AG04450 (cell line): Measurements from ENCODE around the gene RASA3. TPM values are rescaled to one million over a fixed set of nuclear protein-coding genes. Genes with fewer than 3 reads are reported as not detected.

Experiments
- CTCF ChIA-PET: fragments of 300-600, 350-600 bp; formaldehyde crosslinking; extraction: SDS; loops from one replicate; lab custom pipeline; 2022; ENCODE audit warnings: antibody characterized with exemption, inconsistent platforms; lab: Charles Lee
- POLR2A ChIA-PET: fragments of 350-600 bp; formaldehyde crosslinking; extraction: SDS; loops from one replicate; lab custom pipeline; 2021; ENCODE audit warnings: antibody characterized with exemption, inconsistent platforms; lab: Yijun Ruan, JAX
- DNase-seq: peaks from one replicate; pipeline ENCODE4 v3.0.0-alpha.2; 2011; ENCODE audit warnings: low read depth, low spot score
- H3K27ac ChIP-seq: one replicate; pipeline ENCODE4 v1.5.1; 2012; ENCODE audit warnings: low read depth, low read length, control low read depth
- H3K27me3 ChIP-seq: one replicate; pipeline ENCODE4 v1.6.0; 2012; ENCODE audit warnings: low read length; ENCODE audit not compliant: control insufficient read depth, insufficient read depth
- H3K4me3 ChIP-seq: 2 replicates; pipeline ENCODE4 v1.5.1; 2011; ENCODE audit warnings: mild to moderate bottlenecking, low read depth, low read length, control low read depth
- H3K9me3 ChIP-seq: 2 replicates; pipeline ENCODE4 v1.5.1; 2012; ENCODE audit warnings: low read length; ENCODE audit not compliant: control insufficient read depth, insufficient read depth
- polyA plus RNA-seq: library from polyadenylated mRNA; depleted of rRNA; stranded (reverse); fragments of >200 nt; gene quantifications from 2 replicates; pipeline ENCODE4 v1.2.3, GENCODE V29; 2011
- TF ChIP-seq, protein P1 (sequence below): IDR thresholded peaks from 2 replicates; pipeline ENCODE4 v1.5.1; 2011; ENCODE audit warnings: low read depth, low read length, control low read depth, inconsistent platforms

RASA3 gene
- polyA plus RNA-seq, 1 experiment, result 25.2 TPM

DNA sequence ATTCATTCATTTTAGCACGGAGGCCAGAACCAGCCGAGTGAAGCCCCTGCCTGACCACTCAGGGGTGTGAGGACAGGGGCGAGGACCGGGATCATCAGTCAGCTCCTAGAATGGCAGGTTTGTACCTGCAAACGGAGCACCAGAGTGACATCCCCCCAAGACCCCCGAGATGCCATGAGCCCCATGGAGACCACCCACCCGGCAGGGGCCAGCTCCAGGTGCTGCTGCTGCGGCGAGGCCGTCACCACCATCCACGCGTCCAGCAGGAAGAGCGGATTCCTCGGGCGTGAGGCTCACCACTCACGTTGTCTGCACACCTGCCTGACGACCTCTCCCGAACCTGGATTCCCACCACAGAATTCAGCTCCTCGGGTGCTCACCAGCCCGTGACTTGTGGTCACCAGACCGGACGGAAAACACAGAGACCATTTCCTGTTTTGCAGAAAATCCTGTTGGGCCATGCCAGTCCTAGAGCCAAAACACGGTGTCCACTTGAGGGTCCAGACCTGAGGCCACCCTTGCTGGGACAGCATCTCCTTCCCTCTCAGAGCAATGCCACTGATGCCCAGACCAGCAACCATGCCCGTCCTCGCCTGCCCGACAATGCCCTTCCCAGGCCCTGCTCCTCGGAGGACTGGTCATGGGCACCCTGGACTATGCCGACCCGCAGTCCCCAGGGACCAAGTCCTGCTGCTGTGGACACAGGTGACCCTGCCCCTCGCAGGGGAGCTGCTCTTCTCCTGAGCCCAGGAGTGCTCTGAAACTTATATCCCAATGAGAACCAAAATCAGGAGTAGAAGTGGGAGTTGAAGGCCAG is 74.2 kb downstream of the RASA3 start:
- ChIA-PET CTCF (no interaction called here), POLR2A (no interaction called here)
- TF ChIP-seq, protein P1, sequence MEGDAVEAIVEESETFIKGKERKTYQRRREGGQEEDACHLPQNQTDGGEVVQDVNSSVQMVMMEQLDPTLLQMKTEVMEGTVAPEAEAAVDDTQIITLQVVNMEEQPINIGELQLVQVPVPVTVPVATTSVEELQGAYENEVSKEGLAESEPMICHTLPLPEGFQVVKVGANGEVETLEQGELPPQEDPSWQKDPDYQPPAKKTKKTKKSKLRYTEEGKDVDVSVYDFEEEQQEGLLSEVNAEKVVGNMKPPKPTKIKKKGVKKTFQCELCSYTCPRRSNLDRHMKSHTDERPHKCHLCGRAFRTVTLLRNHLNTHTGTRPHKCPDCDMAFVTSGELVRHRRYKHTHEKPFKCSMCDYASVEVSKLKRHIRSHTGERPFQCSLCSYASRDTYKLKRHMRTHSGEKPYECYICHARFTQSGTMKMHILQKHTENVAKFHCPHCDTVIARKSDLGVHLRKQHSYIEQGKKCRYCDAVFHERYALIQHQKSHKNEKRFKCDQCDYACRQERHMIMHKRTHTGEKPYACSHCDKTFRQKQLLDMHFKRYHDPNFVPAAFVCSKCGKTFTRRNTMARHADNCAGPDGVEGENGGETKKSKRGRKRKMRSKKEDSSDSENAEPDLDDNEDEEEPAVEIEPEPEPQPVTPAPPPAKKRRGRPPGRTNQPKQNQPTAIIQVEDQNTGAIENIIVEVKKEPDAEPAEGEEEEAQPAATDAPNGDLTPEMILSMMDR, result no peak
- Histone ChIP-seq H3K27me3 (no peaks in the 10 kb centered on the region), H3K4me3 (no peak overlapping the region), H3K9me3 (peaks cover 3% of the 10 kb centered on the region; the same call in 1 of the 2 replicates), H3K27ac (no peak overlapping the region)
- no peak for DNase-seq

DNA sequence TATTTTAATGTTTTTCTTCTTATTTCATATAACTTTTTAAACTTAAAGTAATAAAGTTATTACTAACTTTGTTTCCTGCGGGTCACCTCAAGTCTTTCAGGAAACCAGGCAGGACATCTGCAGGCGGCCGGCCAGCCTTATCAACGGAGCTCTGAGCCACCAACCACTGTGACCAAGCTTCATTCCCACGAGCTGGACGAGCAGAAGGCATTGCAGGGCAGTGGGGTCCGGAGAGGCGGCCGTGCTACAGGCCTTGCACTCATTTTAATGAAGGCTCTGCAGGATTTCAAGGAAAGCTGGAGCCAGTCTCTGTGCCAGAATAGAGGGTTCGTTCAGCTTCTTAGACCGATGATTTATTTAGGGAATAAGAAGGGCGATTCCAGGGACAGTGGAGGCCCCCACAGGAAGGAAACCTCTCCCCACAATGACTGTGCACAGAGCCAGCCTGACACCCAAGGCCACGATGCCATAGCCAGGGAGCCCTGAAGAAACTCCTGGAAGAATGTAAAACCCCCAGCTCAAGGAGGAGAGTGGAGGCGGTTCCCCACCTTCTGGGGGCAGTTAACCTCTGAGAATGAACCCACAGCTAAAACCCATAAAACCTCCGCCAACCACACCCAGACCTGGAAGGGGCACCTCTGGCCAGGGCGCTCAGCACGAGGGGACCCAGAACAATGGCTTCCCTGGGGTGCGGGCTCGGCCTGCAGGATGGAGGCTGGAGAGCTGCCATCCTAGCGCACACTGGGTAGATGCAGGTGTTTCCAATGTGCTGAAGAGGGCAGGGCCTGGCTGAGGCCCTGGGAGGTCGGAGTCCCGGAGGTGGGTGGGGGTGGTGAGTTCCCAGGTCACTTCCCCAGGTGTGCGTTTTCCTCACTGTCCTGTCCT is 75.0 kb downstream of the RASA3 start:
- ChIA-PET CTCF (no interaction called here), POLR2A (interaction anchor here (0.6 kb wide), 1 partner anchor 61 kb away, joined by 3 read pairs; no protein-coding TSS in a partner anchor)
- TF ChIP-seq, protein P1, result no peak
- Histone ChIP-seq H3K27me3 (no peaks in the 10 kb centered on the region), H3K4me3 (no peak overlapping the region), H3K9me3 (peaks cover 3% of the 10 kb centered on the region; the same call in 1 of the 2 replicates), H3K27ac (no peak overlapping the region)
- DNase-seq, result no peak

DNA sequence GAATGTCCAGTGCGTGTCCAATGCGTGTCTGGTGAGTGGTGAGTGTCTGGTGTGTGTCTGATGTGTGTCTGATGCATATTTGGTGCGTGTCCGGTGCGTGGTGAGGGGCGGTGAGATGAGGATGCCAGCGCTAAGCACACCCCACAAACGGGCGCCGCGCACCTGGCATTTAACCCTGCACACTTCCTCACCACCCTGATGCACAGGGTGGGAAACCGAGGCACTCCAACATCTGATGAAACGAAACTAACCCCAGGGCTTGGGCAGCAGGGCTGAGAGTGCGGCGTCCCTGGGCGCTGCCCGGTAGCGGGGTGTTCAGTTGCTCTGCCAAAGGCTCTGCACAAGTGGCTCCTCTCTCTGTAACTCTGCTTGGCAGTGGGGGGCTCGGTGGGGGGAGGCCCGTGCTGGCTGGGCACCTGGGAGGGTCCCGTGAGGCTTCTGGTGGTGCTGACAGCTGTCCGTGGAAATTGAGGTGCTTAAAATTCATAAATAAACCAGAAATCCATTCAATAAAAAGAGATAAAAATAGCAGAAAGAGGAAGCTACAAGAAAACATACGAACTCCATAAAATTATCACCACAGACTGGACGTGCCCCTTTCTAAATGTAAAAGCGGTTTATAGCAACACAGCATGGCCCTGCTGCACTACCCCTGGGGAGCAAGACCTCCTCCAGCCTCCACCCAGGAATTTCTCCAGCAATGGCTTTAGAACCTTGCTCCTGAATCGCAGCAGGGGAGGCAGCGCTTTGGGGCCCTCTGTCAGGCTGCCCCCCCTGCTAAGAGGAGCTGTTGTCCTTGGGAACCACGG is 76.0 kb downstream of the RASA3 start:
- POLR2A ChIA-PET, result interaction anchor here (0.6 kb wide), 1 partner anchor 62 kb away, joined by 3 read pairs; no protein-coding TSS in a partner anchor
- TF ChIP-seq, protein P1, result no peak
- no peak for DNase-seq
- peaks cover 3% of the 10 kb centered on the region; the same call in 1 of the 2 replicates for H3K9me3 ChIP-seq
- CTCF ChIA-PET, result no interaction called here
- no peak overlapping the region for H3K27ac ChIP-seq
- H3K4me3 ChIP-seq, result no peak overlapping the region
- H3K27me3 ChIP-seq, result no peaks in the 10 kb centered on the region

DNA sequence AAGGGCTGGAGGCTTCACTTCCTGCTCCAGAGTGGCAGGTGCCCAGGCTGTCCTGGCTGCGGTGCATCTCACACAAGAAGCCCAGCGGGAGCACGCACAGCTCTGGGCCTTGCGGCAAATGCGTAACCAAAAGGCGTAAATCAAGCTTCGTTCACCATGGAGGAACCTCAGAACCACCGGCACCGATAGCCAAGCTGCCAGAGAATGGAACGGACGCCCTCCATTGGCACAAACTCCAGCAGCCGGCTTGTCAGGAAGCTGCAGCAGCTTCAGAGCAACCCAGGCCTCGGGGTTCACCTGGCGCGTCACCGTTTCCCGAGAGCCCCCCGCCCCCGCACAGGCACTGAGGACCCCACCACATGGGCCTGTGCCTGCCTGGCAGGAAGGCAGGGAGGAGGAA is 76.7 kb downstream of the RASA3 start:
- Histone ChIP-seq H3K27ac (no peak overlapping the region), H3K4me3 (no peak overlapping the region), H3K9me3 (peaks cover 2% of the 10 kb centered on the region; the same call in 1 of the 2 replicates), H3K27me3 (no peaks in the 10 kb centered on the region)
- POLR2A ChIA-PET, result interaction anchor here (0.5 kb wide), 1 partner anchor 55 kb away, joined by 3 read pairs; no protein-coding TSS in a partner anchor
- TF ChIP-seq, protein P1, result no peak
- CTCF ChIA-PET, result no interaction called here
- no peak for DNase-seq
